Activated naive CD4-positive, alpha-beta T cell treated with anti-CD3 and anti-CD28 coated beads, Interleukin-2, amount 50 U/mL, for 24 hours (primary cell): Measurements from ENCODE around the gene ILF2.
"Not testable (repeated sequence)": the region's sequence is repeated elsewhere in the genome, so short reads cannot be mapped to it uniquely, and the experiment has no call there.

Experiments used
- H3K27ac Mint-ChIP-seq: one replicate; pipeline ENCODE4 v1.8.0; 2021; ENCODE audit warnings: mild to moderate bottlenecking, mixed read lengths
- H3K27me3 Mint-ChIP-seq: one replicate; pipeline ENCODE4 v1.8.0; 2021; ENCODE audit warnings: mixed read lengths
- H3K36me3 Mint-ChIP-seq: one replicate; pipeline ENCODE4 v1.8.0; 2021; ENCODE audit warnings: mixed read lengths
- H3K4me1 Mint-ChIP-seq: one replicate; pipeline ENCODE4 v1.8.0; 2021; ENCODE audit warnings: mixed read lengths
- H3K4me3 Mint-ChIP-seq: one replicate; pipeline ENCODE4 v1.8.0; 2021; ENCODE audit warnings: mild to moderate bottlenecking, mixed read lengths
- H3K9me3 Mint-ChIP-seq: one replicate; pipeline ENCODE4 v1.8.0; 2021; ENCODE audit warnings: mixed read lengths

ILF2 gene

DNA sequence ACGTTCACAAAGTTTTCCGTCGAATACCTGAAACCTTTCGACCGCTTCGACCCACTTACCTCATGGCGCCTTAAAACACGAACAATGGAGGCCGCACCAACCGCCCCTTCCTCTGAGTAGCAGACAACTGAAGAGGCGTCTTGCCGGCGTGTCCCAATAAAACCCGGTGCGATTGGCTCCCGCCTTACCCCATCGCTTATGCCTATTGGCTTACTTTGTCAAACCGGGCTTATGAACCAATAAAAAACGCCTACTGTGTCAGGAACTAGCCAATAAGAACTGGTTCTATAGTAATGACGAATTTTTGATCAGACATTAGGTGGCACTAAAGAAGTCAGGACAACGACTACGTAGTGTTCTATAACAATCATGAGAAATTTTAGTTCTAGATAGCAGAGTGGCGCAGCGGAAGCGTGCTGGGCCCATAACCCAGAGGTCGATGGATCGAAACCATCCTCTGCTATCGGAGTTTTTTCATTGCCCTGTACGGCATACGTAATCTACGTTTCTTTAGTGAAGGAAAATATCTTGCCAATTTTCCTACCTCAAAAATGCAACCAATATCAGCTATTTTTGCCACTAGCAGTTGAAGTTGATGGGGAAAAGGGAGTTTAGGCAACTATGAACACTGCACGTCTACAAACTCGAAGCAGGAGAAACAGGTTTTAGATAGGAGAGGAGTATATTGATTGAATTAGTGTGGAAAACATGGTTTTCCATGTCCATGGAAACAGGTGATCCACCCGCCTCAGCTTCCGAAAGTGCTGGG, at the start of gene ILF2:
Gene ILF2 (minus strand): TSS at position 135 of the 769 bp plus-strand sequence. CDS start 71 bp downstream, at position 64.
- Mint-ChIP-seq H3K27ac (no peak within 1 kb of the TSS), H3K9me3 (no peaks in the 10 kb centered on the region), H3K4me1 (peaks cover 28% of the 10 kb centered on the region), H3K4me3 (no peak within 1 kb of the TSS), H3K36me3 (peaks cover 25% of the 10 kb centered on the region), H3K27me3 (no peaks in the 10 kb centered on the region)

DNA sequence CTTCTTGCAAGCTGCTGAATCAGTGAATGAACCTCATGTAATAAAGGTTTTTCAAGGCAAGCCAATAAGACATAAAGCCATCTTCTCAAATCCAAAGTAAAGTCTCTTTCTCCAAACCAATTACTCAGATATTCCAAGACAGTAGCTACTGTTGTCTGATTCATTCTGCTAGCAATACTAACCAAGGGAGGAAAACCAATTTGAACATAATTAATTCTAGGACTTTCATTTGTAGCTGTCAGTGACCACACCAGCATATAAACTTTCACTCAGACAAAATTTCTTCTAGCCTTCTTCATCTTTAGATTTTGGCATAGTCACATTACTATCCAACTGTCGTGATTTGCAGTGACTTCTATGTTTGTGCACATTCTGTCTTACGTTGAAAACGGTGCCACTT, 46.5 kb upstream of the ILF2 start:
- Mint-ChIP-seq H3K27ac (no peak overlapping the region), H3K4me1 (no peaks in the 10 kb centered on the region), H3K27me3 (no peaks in the 10 kb centered on the region), H3K9me3 (no peaks in the 10 kb centered on the region), H3K4me3 (no peak overlapping the region), H3K36me3 (no peaks in the 10 kb centered on the region)

DNA sequence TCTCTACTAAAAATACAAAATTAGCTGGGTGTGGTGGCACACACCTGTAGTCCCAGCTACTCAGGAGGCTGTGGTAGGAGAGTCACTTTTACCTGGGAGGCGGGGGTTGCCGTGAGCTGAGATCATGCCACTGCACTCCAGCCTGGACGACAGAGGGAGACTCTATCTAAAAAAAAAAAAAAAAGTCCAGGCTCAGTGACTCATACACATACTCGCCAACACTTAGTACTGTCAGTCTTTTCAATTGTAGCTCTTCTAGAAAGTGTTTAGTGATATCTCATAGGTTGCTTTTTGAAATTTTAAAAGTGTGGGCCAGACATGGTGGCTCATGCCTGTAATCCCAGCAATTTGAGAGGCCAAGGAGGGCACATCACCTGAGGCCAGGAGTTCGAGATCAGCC, 45.4 kb upstream of the ILF2 start:
- H3K9me3 Mint-ChIP-seq, H3K4me1 Mint-ChIP-seq, H3K36me3 Mint-ChIP-seq, H3K27ac Mint-ChIP-seq, H3K4me3 Mint-ChIP-seq, H3K27me3 Mint-ChIP-seq: not testable (repeated sequence)

DNA sequence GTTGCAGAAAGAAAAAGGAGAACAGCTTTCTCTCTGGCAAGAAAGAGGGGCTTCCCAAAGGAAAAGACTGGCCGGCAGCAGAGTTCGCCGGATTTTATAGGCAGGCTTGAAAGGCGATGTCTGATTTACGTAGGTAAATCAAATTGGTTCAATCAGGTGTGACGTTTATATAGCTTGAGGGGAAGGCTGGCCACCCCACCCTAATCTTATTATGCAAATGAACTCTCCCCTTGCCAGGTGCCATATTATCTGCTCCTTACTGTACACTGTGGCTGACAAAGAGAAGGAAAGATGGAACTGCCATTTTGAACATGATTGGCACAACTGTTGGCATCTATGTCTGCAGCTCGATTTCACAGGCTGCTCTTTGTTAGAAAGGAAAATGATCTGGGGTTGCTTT, 40.2 kb upstream of the ILF2 start:
- Mint-ChIP-seq H3K27ac (no peak overlapping the region), H3K4me3 (no peak overlapping the region), H3K4me1 (no peaks in the 10 kb centered on the region), H3K9me3 (no peaks in the 10 kb centered on the region), H3K27me3 (no peaks in the 10 kb centered on the region), H3K36me3 (no peaks in the 10 kb centered on the region)

DNA sequence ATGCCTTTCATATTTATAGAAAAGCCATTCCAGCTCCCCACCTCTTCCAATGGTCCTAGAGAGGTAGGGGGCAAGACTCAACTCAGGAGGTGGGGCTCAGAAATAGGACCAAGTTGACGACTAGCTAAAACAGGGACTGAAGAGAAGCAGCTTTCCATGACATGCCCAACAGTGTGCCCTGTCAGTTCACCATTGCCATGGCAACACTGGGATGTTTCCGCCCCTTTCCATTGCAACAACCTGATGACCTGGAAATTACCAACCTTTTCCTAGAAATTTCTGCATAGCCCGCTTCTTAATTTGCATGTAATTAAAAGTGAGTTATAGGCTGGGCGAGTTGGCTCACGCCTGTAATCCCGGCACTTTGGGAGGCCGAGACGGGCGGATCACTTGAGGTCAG, 34.7 kb upstream of the ILF2 start:
- no peak overlapping the region for H3K4me3 Mint-ChIP-seq
- no peaks in the 10 kb centered on the region for H3K27me3 Mint-ChIP-seq
- H3K27ac Mint-ChIP-seq: no peak overlapping the region
- H3K4me1 Mint-ChIP-seq: no peaks in the 10 kb centered on the region
- H3K36me3 Mint-ChIP-seq: no peaks in the 10 kb centered on the region
- H3K9me3 Mint-ChIP-seq: no peaks in the 10 kb centered on the region

DNA sequence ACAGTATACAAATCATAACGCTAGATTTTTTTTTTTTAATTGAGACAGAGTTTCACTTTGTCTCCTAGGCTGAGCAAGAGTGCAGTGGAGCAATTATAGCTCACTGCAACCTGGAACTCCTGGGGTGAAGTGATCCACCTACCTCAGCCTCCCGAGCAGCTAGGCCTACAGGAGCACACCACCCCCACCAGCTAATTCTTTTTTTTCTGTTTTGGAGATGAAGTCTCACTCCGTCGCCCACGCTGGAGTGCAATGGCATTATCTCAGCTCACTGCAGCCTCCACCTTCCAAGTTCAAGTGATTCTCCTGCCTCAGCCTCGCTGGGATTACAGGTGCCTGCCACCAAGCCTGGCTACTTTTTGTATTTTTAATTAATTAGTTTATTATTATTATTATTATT, 29.0 kb upstream of the ILF2 start:
- H3K4me3 Mint-ChIP-seq: no peak overlapping the region
- H3K36me3 Mint-ChIP-seq: no peaks in the 10 kb centered on the region
- H3K9me3 Mint-ChIP-seq: no peaks in the 10 kb centered on the region
- H3K27me3 Mint-ChIP-seq: no peaks in the 10 kb centered on the region
- no peaks in the 10 kb centered on the region for H3K4me1 Mint-ChIP-seq
- no peak overlapping the region for H3K27ac Mint-ChIP-seq

DNA sequence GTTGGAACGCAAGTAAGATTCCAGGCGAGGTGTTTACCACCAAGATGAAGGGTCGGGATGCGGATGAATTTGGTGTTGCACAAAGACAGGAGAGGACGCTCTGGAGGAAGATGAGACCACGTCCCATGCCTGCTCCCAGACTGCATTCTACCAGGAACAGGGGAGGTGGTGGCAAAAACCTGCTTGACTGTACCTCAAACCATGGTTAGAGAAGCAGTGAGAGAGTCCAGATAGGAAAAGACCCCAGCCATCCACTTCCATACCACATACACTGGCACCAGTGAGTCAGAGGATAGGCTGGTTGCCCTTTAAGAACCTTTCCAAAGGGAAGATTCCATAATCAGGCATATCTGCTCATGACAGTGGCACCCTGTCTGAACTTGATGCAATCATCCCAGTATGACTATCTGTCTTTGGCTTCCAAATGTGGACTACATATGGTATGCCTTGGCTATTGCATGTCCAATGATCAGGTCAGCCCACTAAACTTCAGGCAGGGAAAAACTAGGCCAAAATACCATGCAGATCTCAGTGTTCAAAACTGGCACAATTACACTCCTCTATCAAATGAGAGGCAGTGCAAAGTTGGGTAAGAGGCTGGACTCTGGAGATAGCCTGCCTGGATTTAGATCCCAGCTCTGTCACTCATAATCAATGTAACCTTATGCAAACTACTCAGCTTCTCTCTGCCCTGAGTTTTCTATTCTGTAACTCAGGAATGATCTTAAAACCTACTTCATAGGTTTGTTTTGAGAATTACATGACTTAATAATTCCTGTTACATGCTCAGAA, 28.3 kb upstream of the ILF2 start:
- Mint-ChIP-seq H3K27me3 (no peaks in the 10 kb centered on the region), H3K36me3 (no peaks in the 10 kb centered on the region), H3K4me3 (no peak overlapping the region), H3K27ac (no peak overlapping the region), H3K9me3 (no peaks in the 10 kb centered on the region), H3K4me1 (no peaks in the 10 kb centered on the region)

DNA sequence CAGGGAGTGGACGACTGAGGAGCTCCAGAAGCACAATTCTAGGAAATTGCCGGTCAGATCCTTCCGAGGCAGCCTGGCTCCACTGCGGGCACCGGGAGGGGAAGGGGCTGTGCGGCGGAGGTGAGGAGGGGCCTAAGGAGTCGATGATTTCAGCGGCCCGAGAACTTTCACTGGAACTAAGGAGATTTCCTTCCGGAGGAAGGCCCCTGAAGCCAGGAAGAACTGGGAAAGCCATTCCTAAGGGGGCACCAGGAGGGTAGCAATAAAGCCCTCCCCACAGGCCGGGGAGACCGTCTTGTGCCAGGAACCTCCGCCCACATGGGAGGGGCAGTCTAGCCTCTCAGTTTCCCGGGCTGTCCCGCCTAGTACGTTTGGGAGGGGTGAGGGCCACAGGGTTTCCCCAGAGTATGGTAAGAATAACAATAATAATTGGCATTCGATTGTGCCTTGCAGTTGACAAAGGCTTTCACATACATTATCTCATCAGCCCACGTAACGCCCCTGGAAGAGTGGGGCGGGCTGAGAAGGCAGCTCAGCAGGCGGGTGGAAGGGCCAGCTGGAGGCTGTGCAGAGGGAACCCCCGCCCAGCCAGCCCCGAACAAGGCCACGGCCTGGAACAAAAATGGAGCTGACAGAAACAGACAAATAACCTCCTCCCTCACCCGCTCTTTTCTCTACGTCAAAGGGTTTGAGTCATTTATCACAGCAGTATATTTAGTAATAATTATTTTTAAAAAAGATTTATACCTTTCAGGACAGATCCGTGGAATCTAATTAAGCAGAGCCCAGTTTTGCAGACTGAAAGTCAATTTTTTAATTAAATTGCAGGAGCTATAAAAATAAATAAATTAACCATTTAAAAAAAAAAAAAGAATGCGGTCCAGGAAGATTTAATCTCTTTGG, 27.5 kb upstream of the ILF2 start:
- Mint-ChIP-seq H3K27me3 (no peaks in the 10 kb centered on the region), H3K9me3 (no peaks in the 10 kb centered on the region), H3K36me3 (no peaks in the 10 kb centered on the region), H3K4me3 (no peak overlapping the region), H3K27ac (no peak overlapping the region), H3K4me1 (no peaks in the 10 kb centered on the region)

DNA sequence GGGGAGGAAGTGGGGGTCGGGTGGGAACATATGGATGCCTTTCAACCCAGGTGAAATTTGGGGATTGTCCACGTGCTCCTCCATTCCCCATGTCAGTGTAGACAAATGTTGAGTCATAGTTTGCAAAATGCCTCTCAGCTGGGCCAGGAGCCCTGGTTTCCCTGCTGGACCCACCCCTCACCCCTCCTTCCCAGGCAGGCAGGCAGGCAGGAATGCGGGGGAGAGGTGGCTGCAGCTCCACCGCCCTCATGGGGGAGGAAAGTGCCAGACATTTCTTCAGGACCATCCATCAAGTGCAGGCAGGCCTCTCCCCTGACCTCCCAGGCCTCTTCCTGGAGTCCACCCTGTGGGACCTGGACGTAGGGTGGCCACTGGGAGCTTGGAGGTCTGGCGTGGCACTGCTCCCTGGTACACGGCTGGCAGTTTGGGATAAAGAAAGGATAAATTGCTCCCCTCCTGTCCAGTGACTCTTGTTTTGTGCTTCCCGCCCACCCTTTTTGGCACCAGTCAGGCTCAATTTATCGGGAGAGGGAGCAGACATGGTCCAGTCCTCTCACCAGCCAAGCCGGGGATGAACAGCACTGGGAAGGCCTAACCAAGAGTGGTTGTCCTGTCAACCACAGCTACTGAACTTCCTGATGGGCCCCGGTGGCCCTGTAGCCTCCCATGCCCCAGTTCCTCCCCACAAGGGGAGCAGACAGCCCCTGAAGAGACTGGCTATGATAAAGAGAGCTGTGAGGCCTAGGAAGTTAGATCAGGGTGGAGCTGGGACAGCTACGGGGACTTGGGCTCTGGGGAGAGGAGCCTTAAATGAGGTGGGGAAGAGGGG, 26.6 kb upstream of the ILF2 start:
- no peaks in the 10 kb centered on the region for H3K4me1 Mint-ChIP-seq
- H3K27me3 Mint-ChIP-seq: no peaks in the 10 kb centered on the region
- H3K4me3 Mint-ChIP-seq: no peak overlapping the region
- no peaks in the 10 kb centered on the region for H3K9me3 Mint-ChIP-seq
- H3K36me3 Mint-ChIP-seq: no peaks in the 10 kb centered on the region
- no peak overlapping the region for H3K27ac Mint-ChIP-seq

DNA sequence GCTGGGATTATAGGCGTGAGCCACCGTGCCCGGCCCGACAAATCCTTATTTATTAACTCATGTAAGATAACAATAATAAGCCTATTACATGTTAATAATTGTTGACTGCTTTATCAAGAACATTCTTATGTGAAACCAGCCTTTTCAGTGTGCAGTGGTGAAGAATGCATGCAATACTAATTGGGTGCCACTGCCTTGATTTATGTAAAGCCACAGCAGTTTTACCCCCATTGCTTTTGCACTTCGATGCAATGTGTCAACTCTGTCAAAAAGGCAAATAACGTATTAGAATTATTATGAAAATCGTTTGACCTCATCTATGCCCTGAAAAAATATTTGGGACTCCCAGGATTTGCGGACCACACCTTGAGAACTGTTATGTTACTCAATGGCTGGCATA, 25.9 kb upstream of the ILF2 start:
- Mint-ChIP-seq H3K9me3 (no peaks in the 10 kb centered on the region), H3K36me3 (no peaks in the 10 kb centered on the region), H3K27ac (no peak overlapping the region), H3K4me3 (no peak overlapping the region), H3K27me3 (no peaks in the 10 kb centered on the region), H3K4me1 (no peaks in the 10 kb centered on the region)

DNA sequence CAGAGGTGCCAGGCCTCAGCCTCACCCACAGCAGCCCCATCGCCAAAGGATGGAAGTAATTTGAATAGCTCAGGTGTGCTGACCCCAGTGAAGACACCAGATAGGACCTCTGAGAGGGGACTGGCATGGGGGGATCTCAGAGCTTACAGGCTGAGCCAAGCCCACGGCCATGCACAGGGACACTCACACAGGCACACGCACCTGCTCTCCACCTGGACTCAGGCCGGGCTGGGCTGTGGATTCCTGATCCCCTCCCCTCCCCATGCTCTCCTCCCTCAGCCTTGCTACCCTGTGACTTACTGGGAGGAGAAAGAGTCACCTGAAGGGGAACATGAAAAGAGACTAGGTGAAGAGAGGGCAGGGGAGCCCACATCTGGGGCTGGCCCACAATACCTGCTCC, 22.7 kb upstream of the ILF2 start:
- H3K36me3 Mint-ChIP-seq: no peaks in the 10 kb centered on the region
- H3K9me3 Mint-ChIP-seq: no peaks in the 10 kb centered on the region
- H3K4me3 Mint-ChIP-seq: no peak overlapping the region
- H3K4me1 Mint-ChIP-seq: peaks cover 6% of the 10 kb centered on the region
- H3K27me3 Mint-ChIP-seq: no peaks in the 10 kb centered on the region
- H3K27ac Mint-ChIP-seq: no peak overlapping the region

DNA sequence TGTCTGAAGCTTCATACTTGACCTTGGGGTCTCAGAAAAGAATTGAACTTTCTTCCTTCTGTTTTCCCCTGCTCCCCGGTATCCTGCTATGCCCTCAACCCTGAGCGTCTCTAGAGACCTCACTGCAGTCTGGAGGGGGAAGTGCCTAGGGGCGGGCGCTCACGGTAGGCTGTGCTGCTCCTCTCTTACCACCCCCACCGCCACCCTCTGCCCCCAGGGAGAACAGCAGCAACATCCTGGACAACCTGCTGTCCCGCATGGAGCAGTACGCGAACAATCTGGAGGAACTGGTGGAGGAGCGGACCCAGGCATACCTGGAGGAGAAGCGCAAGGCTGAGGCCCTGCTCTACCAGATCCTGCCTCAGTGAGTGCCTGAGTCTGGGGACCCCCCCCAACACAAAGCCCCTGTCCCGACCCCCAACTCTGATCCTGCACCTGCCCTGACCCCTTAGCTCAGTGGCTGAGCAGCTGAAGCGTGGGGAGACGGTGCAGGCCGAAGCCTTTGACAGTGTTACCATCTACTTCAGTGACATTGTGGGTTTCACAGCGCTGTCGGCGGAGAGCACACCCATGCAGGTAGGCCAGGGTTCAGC, 18.0 kb upstream of the ILF2 start:
- Mint-ChIP-seq H3K4me3 (no peak overlapping the region), H3K36me3 (no peaks in the 10 kb centered on the region), H3K27ac (no peak overlapping the region), H3K9me3 (no peaks in the 10 kb centered on the region), H3K27me3 (peaks cover under 1% of the 10 kb centered on the region), H3K4me1 (peaks cover 6% of the 10 kb centered on the region)

DNA sequence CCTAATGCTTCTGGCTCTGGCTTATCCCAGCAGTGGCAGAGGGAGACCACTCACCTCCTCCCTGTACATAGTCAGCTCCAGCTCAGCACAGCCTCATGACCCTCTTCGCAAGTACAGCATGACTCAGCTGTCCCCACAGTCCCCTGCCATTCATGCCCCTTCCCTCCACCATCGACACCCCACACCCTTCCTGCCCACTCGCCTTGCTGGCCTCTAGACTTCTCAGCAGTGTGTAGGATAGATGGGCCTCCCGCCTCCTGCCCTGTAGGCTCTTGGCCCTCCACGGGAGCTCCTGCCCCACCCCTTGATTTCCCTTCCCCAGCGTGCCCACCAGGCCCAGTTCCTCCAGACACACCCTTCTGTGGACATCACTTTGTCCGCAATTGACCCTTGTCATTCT, 17.5 kb upstream of the ILF2 start:
- H3K27ac Mint-ChIP-seq: no peak overlapping the region
- no peaks in the 10 kb centered on the region for H3K36me3 Mint-ChIP-seq
- peaks cover 1% of the 10 kb centered on the region for H3K27me3 Mint-ChIP-seq
- peaks cover 6% of the 10 kb centered on the region for H3K4me1 Mint-ChIP-seq
- no peak overlapping the region for H3K4me3 Mint-ChIP-seq
- no peaks in the 10 kb centered on the region for H3K9me3 Mint-ChIP-seq

DNA sequence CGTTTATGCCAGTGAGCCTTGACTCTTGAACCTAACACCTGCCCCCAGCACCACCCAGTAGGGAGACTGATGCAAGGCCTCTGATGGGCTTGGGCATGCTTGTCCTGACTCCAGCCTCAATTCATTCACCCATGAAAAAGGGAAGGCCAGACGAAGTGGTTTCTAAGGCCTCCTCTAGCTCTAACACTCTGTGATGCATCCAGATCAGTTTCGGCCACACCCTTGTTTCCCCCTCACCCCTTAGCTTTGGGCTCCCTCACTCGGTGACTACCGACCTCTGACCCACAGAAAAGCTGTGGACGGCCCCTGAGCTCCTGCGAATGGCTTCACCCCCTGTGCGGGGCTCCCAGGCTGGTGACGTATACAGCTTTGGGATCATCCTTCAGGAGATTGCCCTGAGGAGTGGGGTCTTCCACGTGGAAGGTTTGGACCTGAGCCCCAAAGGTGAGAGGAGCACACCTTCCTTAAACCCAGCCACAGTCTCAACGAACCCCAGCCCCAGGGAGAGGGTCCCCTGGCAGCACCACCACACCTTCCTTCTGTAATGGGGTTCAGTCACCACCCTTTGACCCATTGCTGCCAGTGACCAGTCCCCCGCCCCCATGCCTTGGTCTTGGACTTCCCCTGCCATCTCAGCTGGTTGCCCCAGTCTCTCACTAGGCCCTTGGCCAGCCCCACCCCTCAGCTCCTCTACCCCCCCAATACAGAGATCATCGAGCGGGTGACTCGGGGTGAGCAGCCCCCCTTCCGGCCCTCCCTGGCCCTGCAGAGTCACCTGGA, 16.7 kb upstream of the ILF2 start:
- Mint-ChIP-seq H3K27ac (no peak overlapping the region), H3K36me3 (no peaks in the 10 kb centered on the region), H3K4me1 (peaks cover 6% of the 10 kb centered on the region), H3K27me3 (peaks cover 1% of the 10 kb centered on the region), H3K4me3 (no peak overlapping the region), H3K9me3 (no peaks in the 10 kb centered on the region)
